Vagina (tissue), 2 donors: ENCODE measurements around the gene ELOVL5. TPM values are rescaled to one million over a fixed set of nuclear protein-coding genes. Genes with fewer than 3 reads are reported as not detected.

Source experiments
- DNase-seq, 2 donors: peaks; one replicate each; pipeline ENCODE4 v3.0.0-alpha.2; 2017; ENCODE audit errors: extremely low spot score in 2 of 2
- H3K27ac ChIP-seq: fragments of 200-600 bp; sonication (generic); one replicate; pipeline ENCODE4 v1.5.1; 2019
- H3K27me3 ChIP-seq: fragments of 200-600 bp; sonication (generic); one replicate; pipeline ENCODE4 v1.5.1; 2019
- H3K36me3 ChIP-seq, 2 donors: fragments of 200-600 bp; sonication (generic); one replicate each; pipeline ENCODE4 v1.5.1; 2017 to 2019
- H3K4me1 ChIP-seq: fragments of 200-600 bp; sonication (generic); one replicate; pipeline ENCODE4 v1.5.1; 2019
- H3K4me3 ChIP-seq, 2 donors: fragments of 200-600 bp; sonication (generic); 1 replicate in 1 of 2; 2 replicates in 1 of 2; pipeline ENCODE4 v1.5.1; 2016 to 2019
- H3K9me3 ChIP-seq: fragments of 200-600 bp; sonication (generic); one replicate; pipeline ENCODE4 v1.5.1; 2019
- POLR2A ChIP-seq, 2 donors: fragments of 450-650 bp; IDR thresholded peaks; one replicate each; pipeline ENCODE4 v1.6.1; 2017; ENCODE audit warnings: antibody characterized with exemption in 2 of 2, mild to moderate bottlenecking in 2 of 2, moderate library complexity in 2 of 2
- POLR2AphosphoS5 ChIP-seq, 2 donors: sonication (generic); formaldehyde crosslinking; IDR thresholded peaks; one replicate each; pipeline ENCODE4 v1.9.0; 2017; ENCODE audit warnings: antibody characterized with exemption in 2 of 2, mild to moderate bottlenecking in 2 of 2, low read depth in 1 of 2; ENCODE audit not compliant: insufficient read depth in 1 of 2
- intact Hi-C: fragments of 100-400 bp; cut with DNase I; formaldehyde crosslinking; loops from one replicate; pipeline ENCODE4 v1.15.1; 2023
- total RNA-seq: library from RNA; depleted of rRNA; stranded (reverse); fragments of >200 nt; gene quantifications from one replicate; pipeline ENCODE4 v1.2.3, GENCODE V29; 2016
- TF ChIP-seq, protein P1 (sequence below), 3 experiments: fragments of 450-650 bp in 2 of 3; fragments of 200-600 bp in 1 of 3; sonication (generic) in 1 of 3; IDR thresholded peaks; one replicate each; pipeline ENCODE4 v1.5.1; 2017 to 2019; ENCODE audit warnings: antibody characterized with exemption in 3 of 3, mild to moderate bottlenecking in 2 of 3, moderate library complexity in 2 of 3

The ELOVL5 gene
- total RNA-seq, 1 donor from 2014 or later: 42.5 TPM

DNA sequence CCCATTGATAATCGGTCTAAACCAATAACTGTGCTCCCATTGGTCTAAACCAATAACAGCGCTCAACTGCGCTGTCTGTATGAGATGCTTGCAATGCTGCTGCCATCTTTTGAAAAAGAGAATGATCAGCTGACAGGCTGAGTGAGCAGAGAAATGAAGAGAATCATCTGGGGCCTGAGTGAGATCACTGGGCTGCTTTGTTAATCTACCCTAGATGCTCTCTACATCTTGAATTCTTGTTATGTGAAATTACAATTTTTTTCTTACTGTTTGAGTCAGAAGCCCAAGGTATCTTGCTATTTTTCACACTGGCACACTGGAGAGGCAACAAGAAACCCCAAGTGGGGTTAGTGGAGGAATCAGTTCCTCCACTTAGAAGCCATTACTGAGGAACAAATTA lies 108.6 kb downstream of the ELOVL5 start:
- no peaks in the 10 kb centered on the region for H3K4me1 ChIP-seq
- intact Hi-C loops: no loop called here
- no peaks in the 10 kb centered on the region for H3K27me3 ChIP-seq
- TF ChIP-seq POLR2AphosphoS5 (IDR thresholded peaks at IDR 0.05; ENCODE audit: insufficient read depth in 1 of 2, low read depth in 1 of 2): no peak
- TF ChIP-seq POLR2A (IDR thresholded peaks at IDR 0.05): no peak
- TF ChIP-seq, protein P1, sequence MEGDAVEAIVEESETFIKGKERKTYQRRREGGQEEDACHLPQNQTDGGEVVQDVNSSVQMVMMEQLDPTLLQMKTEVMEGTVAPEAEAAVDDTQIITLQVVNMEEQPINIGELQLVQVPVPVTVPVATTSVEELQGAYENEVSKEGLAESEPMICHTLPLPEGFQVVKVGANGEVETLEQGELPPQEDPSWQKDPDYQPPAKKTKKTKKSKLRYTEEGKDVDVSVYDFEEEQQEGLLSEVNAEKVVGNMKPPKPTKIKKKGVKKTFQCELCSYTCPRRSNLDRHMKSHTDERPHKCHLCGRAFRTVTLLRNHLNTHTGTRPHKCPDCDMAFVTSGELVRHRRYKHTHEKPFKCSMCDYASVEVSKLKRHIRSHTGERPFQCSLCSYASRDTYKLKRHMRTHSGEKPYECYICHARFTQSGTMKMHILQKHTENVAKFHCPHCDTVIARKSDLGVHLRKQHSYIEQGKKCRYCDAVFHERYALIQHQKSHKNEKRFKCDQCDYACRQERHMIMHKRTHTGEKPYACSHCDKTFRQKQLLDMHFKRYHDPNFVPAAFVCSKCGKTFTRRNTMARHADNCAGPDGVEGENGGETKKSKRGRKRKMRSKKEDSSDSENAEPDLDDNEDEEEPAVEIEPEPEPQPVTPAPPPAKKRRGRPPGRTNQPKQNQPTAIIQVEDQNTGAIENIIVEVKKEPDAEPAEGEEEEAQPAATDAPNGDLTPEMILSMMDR (IDR thresholded peaks at IDR 0.05): no peak
- no peak overlapping the region for H3K4me3 ChIP-seq
- H3K36me3 ChIP-seq: no peaks in the 10 kb centered on the region
- H3K9me3 ChIP-seq: no peaks in the 10 kb centered on the region
- no peak overlapping the region for H3K27ac ChIP-seq
- DNase-seq: no peak

DNA sequence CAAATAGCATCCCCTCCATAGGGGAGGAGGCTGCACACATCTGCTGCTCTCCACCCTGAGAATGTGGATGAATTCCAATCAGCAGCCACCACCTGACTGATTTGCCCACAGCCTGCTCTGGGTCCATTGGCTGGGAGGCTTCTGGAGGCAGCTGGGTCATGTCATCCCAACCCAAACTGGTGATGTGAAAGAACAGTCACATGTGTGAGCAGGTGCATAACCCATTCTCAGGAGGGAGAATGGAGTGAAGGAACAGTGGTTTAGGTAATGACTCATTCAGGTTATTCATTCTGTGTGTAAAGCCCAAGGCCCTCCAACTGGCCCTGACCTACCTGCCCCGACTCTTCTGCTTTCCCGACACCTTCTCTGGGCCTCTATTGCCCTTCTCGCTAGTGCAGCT lies 109.2 kb downstream of the ELOVL5 start:
- no peak for DNase-seq

DNA sequence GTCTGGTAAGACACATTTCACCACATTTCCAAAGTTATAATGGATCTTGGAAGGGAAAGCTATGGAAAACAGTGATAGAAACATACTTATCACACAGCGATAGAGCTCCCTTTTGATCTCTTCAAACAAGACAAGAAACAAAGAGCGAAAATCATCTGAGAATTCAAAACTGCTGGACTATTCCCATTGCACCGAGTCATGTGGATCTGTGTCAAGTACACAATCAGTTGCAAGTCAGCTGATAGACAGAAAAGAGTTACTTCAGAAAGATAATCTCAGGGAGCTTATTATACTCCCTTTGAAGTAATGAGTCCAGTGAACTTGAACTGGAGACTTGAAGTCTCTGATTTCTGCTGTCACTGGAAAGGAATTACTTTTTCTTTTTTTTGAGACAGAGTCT lies 110.4 kb downstream of the ELOVL5 start:
- Histone ChIP-seq H3K27ac (no peak overlapping the region), H3K4me3 (no peak overlapping the region), H3K9me3 (no peaks in the 10 kb centered on the region), H3K4me1 (no peaks in the 10 kb centered on the region), H3K36me3 (no peaks in the 10 kb centered on the region), H3K27me3 (no peaks in the 10 kb centered on the region)
- TF ChIP-seq POLR2AphosphoS5 (IDR thresholded peaks at IDR 0.05; ENCODE audit: insufficient read depth in 1 of 2, low read depth in 1 of 2) (no peak), POLR2A (IDR thresholded peaks at IDR 0.05) (no peak)
- TF ChIP-seq, protein P1 (IDR thresholded peaks at IDR 0.05): no peak
- intact Hi-C loops: no loop called here
- no peak for DNase-seq

More for the DNA sequence above, 109.2 kb downstream of the ELOVL5 start:
- Histone ChIP-seq H3K27ac (no peak overlapping the region), H3K9me3 (no peaks in the 10 kb centered on the region), H3K4me3 (no peak overlapping the region), H3K36me3 (no peaks in the 10 kb centered on the region), H3K27me3 (no peaks in the 10 kb centered on the region), H3K4me1 (no peaks in the 10 kb centered on the region)
- no peak for TF ChIP-seq POLR2A (IDR thresholded peaks at IDR 0.05)
- intact Hi-C loops: no loop called here

DNA sequence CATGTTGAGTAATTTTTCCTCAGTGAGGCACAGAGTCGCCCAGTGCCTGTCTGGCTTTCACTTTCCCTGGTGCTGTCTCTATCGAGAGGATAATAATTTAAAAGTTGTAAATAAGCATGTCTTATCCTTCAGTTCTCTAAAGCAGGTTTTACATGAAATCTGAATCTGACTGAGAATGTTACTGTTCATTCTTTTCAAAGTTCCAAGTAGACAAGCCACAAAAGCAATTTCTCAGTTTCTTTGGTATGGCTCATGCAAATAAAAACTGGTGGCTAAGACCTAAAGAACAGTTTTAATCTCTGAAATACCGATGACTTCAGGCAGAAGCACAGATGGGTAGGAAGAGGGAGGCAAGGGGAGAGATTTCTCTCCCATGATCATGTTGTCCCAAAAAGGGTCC lies 112.5 kb downstream of the ELOVL5 start:
- no peaks in the 10 kb centered on the region for H3K4me1 ChIP-seq
- intact Hi-C loops: no loop called here
- no peak overlapping the region for H3K27ac ChIP-seq
- TF ChIP-seq POLR2AphosphoS5 (IDR thresholded peaks at IDR 0.05; ENCODE audit: insufficient read depth in 1 of 2, low read depth in 1 of 2) (no peak), POLR2A (IDR thresholded peaks at IDR 0.05) (no peak)
- TF ChIP-seq, protein P1 (IDR thresholded peaks at IDR 0.05): no peak
- no peaks in the 10 kb centered on the region for H3K27me3 ChIP-seq
- no peaks in the 10 kb centered on the region for H3K36me3 ChIP-seq
- no peak overlapping the region for H3K4me3 ChIP-seq
- DNase-seq: no peak
- no peaks in the 10 kb centered on the region for H3K9me3 ChIP-seq

DNA sequence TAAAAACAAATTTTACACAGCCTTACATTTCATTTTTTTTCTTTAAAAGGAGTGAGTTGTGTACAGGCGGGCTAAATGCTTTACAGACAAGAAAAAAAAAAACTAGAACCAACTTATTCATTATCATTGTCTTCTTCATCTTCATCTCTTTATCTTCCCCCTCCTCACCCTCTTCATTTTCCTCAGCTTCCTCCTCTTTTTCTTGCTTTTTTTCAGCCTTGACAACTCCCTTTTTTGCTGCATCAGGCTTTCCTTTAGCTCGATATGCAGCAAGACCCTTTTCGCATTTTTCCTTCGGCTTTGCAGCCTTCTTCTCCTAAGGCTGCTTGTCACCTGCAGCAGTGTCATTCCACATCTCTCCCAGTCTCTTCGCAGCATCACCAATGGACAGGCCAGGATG lies 113.2 kb downstream of the ELOVL5 start:
- no peaks in the 10 kb centered on the region for H3K4me1 ChIP-seq
- no peaks in the 10 kb centered on the region for H3K27me3 ChIP-seq
- TF ChIP-seq POLR2A (IDR thresholded peaks at IDR 0.05) (no peak), POLR2AphosphoS5 (IDR thresholded peaks at IDR 0.05; ENCODE audit: insufficient read depth in 1 of 2, low read depth in 1 of 2) (no peak)
- TF ChIP-seq, protein P1 (IDR thresholded peaks at IDR 0.05): no peak
- no peak for DNase-seq
- H3K36me3 ChIP-seq: no peaks in the 10 kb centered on the region
- no peak overlapping the region for H3K27ac ChIP-seq
- H3K4me3 ChIP-seq: no peak overlapping the region
- H3K9me3 ChIP-seq: no peaks in the 10 kb centered on the region
- intact Hi-C loops: no loop called here

DNA sequence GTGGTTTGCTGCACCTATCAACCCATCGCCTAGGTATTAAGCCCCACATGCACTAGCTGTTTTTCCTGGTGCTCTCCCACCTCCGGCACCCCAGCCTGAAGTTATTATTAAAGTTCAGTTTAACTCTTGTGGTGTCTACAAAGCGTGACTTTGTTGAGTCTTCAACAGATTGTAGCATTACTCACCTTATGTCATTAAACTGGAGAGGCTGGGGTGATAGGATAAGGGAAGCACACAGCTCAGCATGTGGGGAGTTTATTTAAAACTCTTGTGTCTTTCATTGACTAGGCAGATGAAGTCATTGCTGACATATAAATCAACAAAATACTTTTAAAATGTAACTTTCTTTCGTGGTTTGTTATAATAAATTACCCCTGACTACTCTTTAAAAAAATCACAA lies 115.4 kb downstream of the ELOVL5 start:
- DNase-seq: no peak
- TF ChIP-seq POLR2A (IDR thresholded peaks at IDR 0.05) (no peak), POLR2AphosphoS5 (IDR thresholded peaks at IDR 0.05; ENCODE audit: insufficient read depth in 1 of 2, low read depth in 1 of 2) (no peak)
- TF ChIP-seq, protein P1 (IDR thresholded peaks at IDR 0.05): no peak
- intact Hi-C loops: no loop called here

More for the DNA sequence above, 115.4 kb downstream of the ELOVL5 start:
- no peaks in the 10 kb centered on the region for H3K36me3 ChIP-seq
- no peak overlapping the region for H3K27ac ChIP-seq
- no peaks in the 10 kb centered on the region for H3K4me1 ChIP-seq
- H3K27me3 ChIP-seq: no peaks in the 10 kb centered on the region
- H3K4me3 ChIP-seq: no peak overlapping the region
- H3K9me3 ChIP-seq: no peaks in the 10 kb centered on the region
